Sigmoid colon (tissue), 7 donors: ENCODE data around the gene TSR3. TPM values are rescaled to one million over a fixed set of nuclear protein-coding genes. Genes with fewer than 3 reads are reported as not detected.

Experiments used
- DNase-seq: peaks from one replicate; pipeline ENCODE4 v3.0.0-alpha.2; 2019
- H3K27ac ChIP-seq, 4 donors: fragments of 200-600 bp; sonication (generic); one replicate each; pipeline ENCODE4 v1.5.1; 2016 to 2019; ENCODE audit warnings: mild to moderate bottlenecking in 1 of 4
- H3K27me3 ChIP-seq, 3 donors: fragments of 200-600 bp; sonication (generic); one replicate each; pipeline ENCODE4 v1.5.1; 2019; ENCODE audit warnings: mild to moderate bottlenecking in 1 of 3
- H3K36me3 ChIP-seq, 4 donors: fragments of 200-600 bp; sonication (generic); one replicate each; pipeline ENCODE4 v1.5.1; 2016 to 2019
- H3K4me1 ChIP-seq, 4 donors: fragments of 200-600 bp; sonication (generic); one replicate each; pipeline ENCODE4 v1.5.1; 2017 to 2019
- H3K4me3 ChIP-seq, 4 donors: fragments of 200-600 bp; sonication (generic); one replicate each; pipeline ENCODE4 v1.5.1; 2017 to 2019; ENCODE audit warnings: mild to moderate bottlenecking in 2 of 4, moderate library complexity in 1 of 4
- H3K9me3 ChIP-seq, 4 donors: fragments of 200-600 bp in 3 of 4; sonication (generic) in 3 of 4; one replicate each; pipeline versions ENCODE4 v1.5.1 to v1.6.1; 2013 to 2019
- EP300 ChIP-seq, 4 donors: sonication (generic); formaldehyde crosslinking; IDR thresholded peaks; one replicate each; pipeline ENCODE4 v1.6.1; 2017; ENCODE audit warnings: antibody characterized with exemption in 4 of 4
- POLR2A ChIP-seq, 2 donors: fragments of 450-650 bp; IDR thresholded peaks; one replicate each; pipeline ENCODE4 v1.6.1; 2016; ENCODE audit warnings: antibody characterized with exemption in 2 of 2, mild to moderate bottlenecking in 2 of 2, moderate library complexity in 2 of 2
- POLR2AphosphoS5 ChIP-seq, 4 donors: sonication (generic); formaldehyde crosslinking; IDR thresholded peaks; one replicate each; pipeline ENCODE4 v1.6.1; 2017; ENCODE audit warnings: antibody characterized with exemption in 4 of 4
- WGBS, 2 donors: extraction: QIAGEN DNeasy Blood & Tissue Kit; methylation state at CpG; one replicate each; pipeline ENCODE4 v1.1.7; 2013; 5-methylcytosine and 5-hydroxymethylcytosine counted together
- intact Hi-C: fragments of 100-400 bp; cut with DNase I; formaldehyde crosslinking; loops from one replicate; pipeline ENCODE4 v1.15.1; 2023
- polyA plus RNA-seq, 3 donors: library from polyadenylated mRNA; stranded (reverse); fragments of 200-250 nt; gene quantifications; one replicate each; pipeline ENCODE4 v1.2.3, GENCODE V29; 2013
- total RNA-seq, 4 donors: library from RNA; depleted of rRNA; stranded (reverse); fragments of >200 nt; gene quantifications; one replicate each; pipeline ENCODE4 v1.1.0, GENCODE V29; 2016
- TF ChIP-seq, protein P1 (sequence below), 4 experiments: fragments of 450-650 bp in 3 of 4; fragments of 200-600 bp in 1 of 4; IDR thresholded peaks; one replicate each; pipeline ENCODE4 v1.5.1; 2016 to 2019; ENCODE audit warnings: antibody characterized with exemption in 4 of 4, mild to moderate bottlenecking in 3 of 4, moderate library complexity in 2 of 4
- donor health status: healthy with polysubstance abuse.
- donor health status: Bipolar disorder and iron deficiency.
- donor health status: healthy.

The TSR3 gene
- total and polyA plus RNA-seq, 7 donors, result 59.0 to 107 (median 83.4) TPM

DNA sequence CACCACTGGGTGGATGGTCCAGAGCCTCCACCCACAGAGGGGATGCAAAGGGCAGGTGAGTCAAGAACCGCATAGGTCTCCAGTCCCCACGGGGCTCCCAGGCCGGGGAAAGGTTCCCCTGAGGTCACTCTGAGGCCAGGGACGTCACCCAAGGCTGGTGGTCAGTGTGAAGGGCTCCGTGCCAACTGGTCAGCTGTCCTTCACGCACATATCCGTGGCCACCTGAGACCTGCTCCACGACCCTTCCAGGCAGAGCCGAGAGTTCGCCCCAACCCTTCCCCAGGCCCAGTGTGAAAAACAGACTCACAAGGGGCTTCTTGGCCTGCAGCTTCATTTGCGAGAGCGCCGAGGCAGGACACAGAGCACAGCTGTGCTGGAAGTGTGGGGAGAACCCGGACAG, 2.8 kb downstream of the TSR3 start:
- H3K4me1 ChIP-seq, result peaks cover 0 to 36% (median 26%) of the 10 kb centered on the region in 4 donors
- no peak overlapping the region for H3K27ac ChIP-seq
- TF ChIP-seq POLR2A (IDR thresholded peaks at IDR 0.05), result no peak
- no peak for TF ChIP-seq POLR2AphosphoS5 (IDR thresholded peaks at IDR 0.05)
- no peak for TF ChIP-seq EP300 (IDR thresholded peaks at IDR 0.05)
- TF ChIP-seq, protein P1, sequence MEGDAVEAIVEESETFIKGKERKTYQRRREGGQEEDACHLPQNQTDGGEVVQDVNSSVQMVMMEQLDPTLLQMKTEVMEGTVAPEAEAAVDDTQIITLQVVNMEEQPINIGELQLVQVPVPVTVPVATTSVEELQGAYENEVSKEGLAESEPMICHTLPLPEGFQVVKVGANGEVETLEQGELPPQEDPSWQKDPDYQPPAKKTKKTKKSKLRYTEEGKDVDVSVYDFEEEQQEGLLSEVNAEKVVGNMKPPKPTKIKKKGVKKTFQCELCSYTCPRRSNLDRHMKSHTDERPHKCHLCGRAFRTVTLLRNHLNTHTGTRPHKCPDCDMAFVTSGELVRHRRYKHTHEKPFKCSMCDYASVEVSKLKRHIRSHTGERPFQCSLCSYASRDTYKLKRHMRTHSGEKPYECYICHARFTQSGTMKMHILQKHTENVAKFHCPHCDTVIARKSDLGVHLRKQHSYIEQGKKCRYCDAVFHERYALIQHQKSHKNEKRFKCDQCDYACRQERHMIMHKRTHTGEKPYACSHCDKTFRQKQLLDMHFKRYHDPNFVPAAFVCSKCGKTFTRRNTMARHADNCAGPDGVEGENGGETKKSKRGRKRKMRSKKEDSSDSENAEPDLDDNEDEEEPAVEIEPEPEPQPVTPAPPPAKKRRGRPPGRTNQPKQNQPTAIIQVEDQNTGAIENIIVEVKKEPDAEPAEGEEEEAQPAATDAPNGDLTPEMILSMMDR (IDR thresholded peaks at IDR 0.05), result no peak
- H3K9me3 ChIP-seq, result no peaks in the 10 kb centered on the region
- 87 to 90% methylated on average over 14 of the region's 14 CpGs for WGBS, 2 donors
- H3K36me3 ChIP-seq, result peaks cover 5 to 26% (median 13%) of the 10 kb centered on the region in 4 donors
- H3K4me3 ChIP-seq, result no peak overlapping the region
- no peaks in the 10 kb centered on the region for H3K27me3 ChIP-seq
- intact Hi-C loops, result no loop called here
- DNase-seq, result no peak

DNA sequence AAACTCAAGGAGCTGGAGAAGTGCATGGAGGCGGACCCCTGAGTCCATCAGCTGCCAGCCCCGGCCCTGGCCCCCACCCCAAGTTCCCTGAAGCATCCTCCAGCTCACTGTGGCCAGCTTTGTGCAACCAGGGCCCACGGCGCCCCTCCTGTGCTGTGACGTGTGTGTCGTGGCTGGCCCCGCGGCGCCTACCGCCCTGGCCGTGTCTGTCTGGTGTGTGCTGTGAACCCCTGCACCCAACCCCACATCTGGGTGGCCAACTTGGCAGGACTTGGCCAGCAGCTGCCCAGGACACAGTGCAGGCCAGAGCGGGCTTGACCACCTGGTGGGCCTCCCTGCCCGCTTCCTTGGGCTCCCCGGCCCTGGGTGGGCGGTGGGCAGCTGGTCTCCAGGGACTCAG, 3.2 kb downstream of the TSR3 start:
- peaks cover 0 to 31% (median 25%) of the 10 kb centered on the region in 4 donors for H3K4me1 ChIP-seq
- H3K27me3 ChIP-seq, result no peaks in the 10 kb centered on the region
- WGBS, 2 donors, result 94 to 97% methylated on average over 15 of the region's 15 CpGs
- no peak overlapping the region for H3K4me3 ChIP-seq
- no peak for DNase-seq
- intact Hi-C loops, result no loop called here
- no peak overlapping the region for H3K27ac ChIP-seq
- no peak for TF ChIP-seq EP300 (IDR thresholded peaks at IDR 0.05)
- TF ChIP-seq POLR2AphosphoS5 (IDR thresholded peaks at IDR 0.05), result no peak
- no peak for TF ChIP-seq POLR2A (IDR thresholded peaks at IDR 0.05)
- TF ChIP-seq, protein P1 (IDR thresholded peaks at IDR 0.05), result no peak
- peaks cover 5 to 26% (median 13%) of the 10 kb centered on the region in 4 donors for H3K36me3 ChIP-seq
- H3K9me3 ChIP-seq, result no peaks in the 10 kb centered on the region

DNA sequence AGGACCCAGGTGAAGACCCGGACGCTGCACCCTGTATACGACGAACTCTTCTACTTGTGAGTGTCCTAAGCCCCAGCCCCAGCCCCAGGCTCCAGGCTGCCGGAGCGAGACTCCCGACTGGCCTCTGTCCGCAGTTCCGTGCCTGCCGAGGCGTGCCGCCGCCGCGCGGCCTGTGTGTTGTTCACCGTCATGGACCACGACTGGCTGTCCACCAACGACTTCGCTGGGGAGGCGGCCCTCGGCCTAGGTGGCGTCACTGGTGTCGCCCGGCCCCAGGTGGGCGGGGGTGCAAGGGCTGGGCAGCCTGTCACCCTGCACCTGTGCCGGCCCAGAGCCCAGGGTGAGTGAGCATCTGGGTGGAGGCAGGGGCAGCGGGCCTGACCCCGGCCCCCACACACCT, 3.7 kb downstream of the TSR3 start:
- Histone ChIP-seq H3K36me3 (peaks cover 5 to 26% (median 13%) of the 10 kb centered on the region in 4 donors), H3K4me3 (no peak overlapping the region), H3K9me3 (no peaks in the 10 kb centered on the region), H3K27me3 (no peaks in the 10 kb centered on the region), H3K4me1 (peaks cover 0 to 31% (median 25%) of the 10 kb centered on the region in 4 donors), H3K27ac (no peak overlapping the region)
- no peak for TF ChIP-seq EP300 (IDR thresholded peaks at IDR 0.05)
- TF ChIP-seq POLR2A (IDR thresholded peaks at IDR 0.05), result no peak
- TF ChIP-seq, protein P1 (IDR thresholded peaks at IDR 0.05), result no peak
- no peak for TF ChIP-seq POLR2AphosphoS5 (IDR thresholded peaks at IDR 0.05)
- 92% methylated on average over 29 of the region's 29 CpGs for WGBS, 2 donors
- intact Hi-C loops, result no loop called here
- no peak for DNase-seq

DNA sequence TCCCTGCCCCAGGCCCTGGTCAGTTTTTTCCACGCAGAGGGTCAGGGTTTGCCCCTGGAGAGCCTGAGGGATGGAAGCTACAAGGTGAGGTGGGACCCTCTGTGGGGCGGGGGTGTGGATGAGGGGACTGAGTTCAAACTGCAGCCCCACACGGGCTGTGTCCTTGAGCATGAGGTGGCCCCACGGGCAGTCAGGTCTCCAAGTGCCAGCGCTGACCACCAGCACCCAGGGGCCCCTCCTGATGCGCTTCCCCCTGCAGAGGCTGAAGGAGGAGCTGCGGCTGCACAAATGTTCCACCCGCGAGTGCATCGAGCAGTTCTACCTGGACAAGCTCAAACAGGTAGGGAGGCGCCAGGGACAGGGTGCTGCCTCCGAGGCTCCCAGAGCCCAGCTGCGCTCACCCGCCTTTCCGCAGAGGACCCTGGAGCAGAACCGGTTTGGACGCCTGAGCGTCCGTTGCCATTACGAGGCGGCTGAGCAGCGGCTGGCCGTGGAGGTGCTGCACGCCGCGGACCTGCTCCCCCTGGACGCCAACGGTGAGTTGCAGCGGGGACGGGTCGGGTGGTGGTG, 4.3 kb downstream of the TSR3 start:
- Histone ChIP-seq H3K4me1 (peaks cover 0 to 31% (median 25%) of the 10 kb centered on the region in 4 donors), H3K27ac (no peak overlapping the region), H3K9me3 (no peaks in the 10 kb centered on the region), H3K4me3 (no peak overlapping the region), H3K27me3 (no peaks in the 10 kb centered on the region), H3K36me3 (peaks cover 5 to 26% (median 13%) of the 10 kb centered on the region in 4 donors)
- DNase-seq, result no peak
- 91 to 93% methylated on average over 31 of the region's 31 CpGs for WGBS, 2 donors
- intact Hi-C loops, result no loop called here
- no peak for TF ChIP-seq EP300 (IDR thresholded peaks at IDR 0.05)
- no peak for TF ChIP-seq POLR2AphosphoS5 (IDR thresholded peaks at IDR 0.05)
- TF ChIP-seq, protein P1 (IDR thresholded peaks at IDR 0.05), result no peak
